ENCODE measurements around the gene SMO. TPM values are rescaled to one million over a fixed set of nuclear protein-coding genes. Genes with fewer than 3 reads are reported as not detected.

SMO gene
- total RNA-seq, 4 donors from 2014 or later = 13.8 to 34.5 (median 18.1) TPM

DNA sequence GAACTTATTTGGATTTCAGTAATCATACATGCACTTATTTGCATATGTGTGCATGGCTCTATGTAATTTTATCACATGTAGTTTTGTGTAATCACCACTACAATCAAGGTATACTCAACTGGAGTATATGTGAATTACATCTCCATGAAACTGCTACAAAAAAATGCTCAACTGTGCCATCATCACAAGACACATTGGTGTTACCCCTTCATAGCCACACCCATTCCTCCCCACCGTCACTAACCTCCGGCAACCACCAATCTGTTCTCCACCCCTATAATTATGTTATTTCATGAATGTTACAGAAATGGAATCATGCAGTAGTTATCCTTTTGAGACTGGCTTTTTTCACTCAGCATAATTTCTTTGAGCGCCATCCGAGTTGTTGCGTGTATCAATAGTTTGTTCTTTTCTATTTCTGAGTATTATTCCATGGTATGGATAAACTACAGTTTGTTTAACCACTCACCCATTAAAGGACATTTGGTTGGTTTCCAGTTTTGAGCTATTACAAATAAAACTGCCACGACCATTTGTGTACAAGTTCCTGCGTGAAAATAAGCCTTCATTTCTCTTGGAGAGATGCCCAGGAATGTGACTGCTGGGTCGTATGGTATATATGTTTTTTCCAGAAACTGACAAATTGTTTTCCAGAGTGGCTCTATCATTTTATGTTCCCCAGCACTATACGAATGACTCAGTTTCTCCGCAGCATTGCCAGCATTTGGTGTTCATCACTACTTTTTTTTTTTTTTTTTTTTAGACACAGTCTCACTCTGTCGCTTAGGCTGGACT lies 11.3 kb upstream of the SMO start:
- no peak for TF ChIP-seq EP300 (IDR thresholded peaks at IDR 0.05)
- TF ChIP-seq POLR2A (IDR thresholded peaks at IDR 0.05) = no peak
- TF ChIP-seq, protein P1, sequence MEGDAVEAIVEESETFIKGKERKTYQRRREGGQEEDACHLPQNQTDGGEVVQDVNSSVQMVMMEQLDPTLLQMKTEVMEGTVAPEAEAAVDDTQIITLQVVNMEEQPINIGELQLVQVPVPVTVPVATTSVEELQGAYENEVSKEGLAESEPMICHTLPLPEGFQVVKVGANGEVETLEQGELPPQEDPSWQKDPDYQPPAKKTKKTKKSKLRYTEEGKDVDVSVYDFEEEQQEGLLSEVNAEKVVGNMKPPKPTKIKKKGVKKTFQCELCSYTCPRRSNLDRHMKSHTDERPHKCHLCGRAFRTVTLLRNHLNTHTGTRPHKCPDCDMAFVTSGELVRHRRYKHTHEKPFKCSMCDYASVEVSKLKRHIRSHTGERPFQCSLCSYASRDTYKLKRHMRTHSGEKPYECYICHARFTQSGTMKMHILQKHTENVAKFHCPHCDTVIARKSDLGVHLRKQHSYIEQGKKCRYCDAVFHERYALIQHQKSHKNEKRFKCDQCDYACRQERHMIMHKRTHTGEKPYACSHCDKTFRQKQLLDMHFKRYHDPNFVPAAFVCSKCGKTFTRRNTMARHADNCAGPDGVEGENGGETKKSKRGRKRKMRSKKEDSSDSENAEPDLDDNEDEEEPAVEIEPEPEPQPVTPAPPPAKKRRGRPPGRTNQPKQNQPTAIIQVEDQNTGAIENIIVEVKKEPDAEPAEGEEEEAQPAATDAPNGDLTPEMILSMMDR (IDR thresholded peaks at IDR 0.05) = no peak
- no peak for TF ChIP-seq POLR2AphosphoS5 (IDR thresholded peaks at IDR 0.05)
- Histone ChIP-seq H3K4me3 (no peak overlapping the region), H3K27me3 (peaks cover 4% of the 10 kb centered on the region), H3K36me3 (no peaks in the 10 kb centered on the region), H3K9me3 (no peaks in the 10 kb centered on the region), H3K27ac (no peak overlapping the region), H3K4me1 (no peaks in the 10 kb centered on the region)
- no peak for DNase-seq (ENCODE audit: low spot score in 2 of 2)
- WGBS = 41% methylated on average over 11 of the region's 11 CpGs

DNA sequence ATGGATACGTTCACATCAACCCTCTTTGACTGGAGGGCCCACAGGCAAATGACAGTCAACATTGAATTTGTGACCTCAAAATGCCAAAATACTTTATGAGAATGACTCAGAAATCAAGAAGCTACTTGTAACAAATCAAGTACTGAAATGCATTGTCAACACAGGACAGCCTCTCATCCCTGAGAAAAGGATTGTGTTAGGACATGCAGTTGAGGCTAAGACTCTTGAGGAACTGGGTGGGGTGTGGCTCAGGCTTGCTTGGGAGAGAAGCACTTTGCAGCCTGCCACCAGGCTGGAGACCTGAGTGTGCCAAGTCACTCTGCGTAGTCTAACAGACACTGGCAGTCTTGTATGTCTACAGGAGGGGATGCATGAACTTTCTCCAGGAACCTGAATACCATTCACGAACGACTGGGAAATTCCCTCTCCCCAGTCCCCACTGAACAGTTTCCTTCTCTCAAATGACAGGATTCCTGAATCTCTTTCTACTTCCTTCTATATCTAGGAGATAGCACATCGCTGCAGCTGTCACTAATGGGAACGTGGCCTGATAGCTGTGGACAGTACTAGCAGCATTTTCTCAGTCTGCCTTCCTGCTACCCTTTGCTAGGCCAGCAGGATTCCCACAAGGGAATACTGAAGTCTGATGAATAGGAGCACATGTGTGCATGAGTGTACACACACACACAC lies 3.3 kb upstream of the SMO start:
- peaks cover 30% of the 10 kb centered on the region for H3K4me1 ChIP-seq
- no peaks in the 10 kb centered on the region for H3K9me3 ChIP-seq
- H3K4me3 ChIP-seq = no peak overlapping the region
- no peak for DNase-seq (ENCODE audit: low spot score in 2 of 2)
- no peaks in the 10 kb centered on the region for H3K36me3 ChIP-seq
- H3K27me3 ChIP-seq = no peaks in the 10 kb centered on the region
- TF ChIP-seq POLR2AphosphoS5 (IDR thresholded peaks at IDR 0.05) = peak in 1 of 3 donors; percentile 19
- no peak for TF ChIP-seq POLR2A (IDR thresholded peaks at IDR 0.05)
- no peak for TF ChIP-seq EP300 (IDR thresholded peaks at IDR 0.05)
- TF ChIP-seq, protein P1 (IDR thresholded peaks at IDR 0.05) = no peak
- H3K27ac ChIP-seq = no peak overlapping the region
- 44% methylated on average over 6 of the region's 6 CpGs for WGBS

DNA sequence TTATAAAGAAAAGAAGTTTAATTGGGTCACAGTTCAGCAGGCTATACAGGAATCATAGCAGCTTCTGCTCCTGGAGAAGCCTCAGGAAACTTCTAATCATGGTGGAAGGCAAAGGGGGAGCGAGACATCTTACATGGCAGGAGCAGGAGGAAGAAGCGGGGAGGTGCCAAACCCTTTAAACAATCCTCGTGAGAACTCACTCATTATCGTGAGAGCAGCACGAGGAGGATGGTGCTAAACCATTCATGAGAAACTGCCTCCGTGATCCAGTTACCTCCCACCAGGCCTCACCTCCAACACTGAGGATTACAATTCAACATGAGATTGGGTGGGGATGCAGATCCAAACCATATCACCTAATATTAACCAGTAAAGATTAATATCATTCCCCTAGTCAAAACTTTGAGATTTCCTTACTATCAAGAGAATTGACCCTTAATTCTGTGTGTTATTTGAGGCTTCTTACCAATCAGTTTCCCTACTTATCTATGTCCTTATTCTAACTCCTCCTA lies 1.6 kb upstream of the SMO start:
- no peak for TF ChIP-seq EP300 (IDR thresholded peaks at IDR 0.05)
- H3K27ac ChIP-seq = no peak overlapping the region
- no peaks in the 10 kb centered on the region for H3K27me3 ChIP-seq
- no peaks in the 10 kb centered on the region for H3K36me3 ChIP-seq
- 92% methylated on average over 6 of the region's 6 CpGs for WGBS
- H3K4me3 ChIP-seq = no peak overlapping the region
- peaks cover 40% of the 10 kb centered on the region for H3K4me1 ChIP-seq
- H3K9me3 ChIP-seq = no peaks in the 10 kb centered on the region
- no peak for DNase-seq (ENCODE audit: low spot score in 2 of 2)

DNA sequence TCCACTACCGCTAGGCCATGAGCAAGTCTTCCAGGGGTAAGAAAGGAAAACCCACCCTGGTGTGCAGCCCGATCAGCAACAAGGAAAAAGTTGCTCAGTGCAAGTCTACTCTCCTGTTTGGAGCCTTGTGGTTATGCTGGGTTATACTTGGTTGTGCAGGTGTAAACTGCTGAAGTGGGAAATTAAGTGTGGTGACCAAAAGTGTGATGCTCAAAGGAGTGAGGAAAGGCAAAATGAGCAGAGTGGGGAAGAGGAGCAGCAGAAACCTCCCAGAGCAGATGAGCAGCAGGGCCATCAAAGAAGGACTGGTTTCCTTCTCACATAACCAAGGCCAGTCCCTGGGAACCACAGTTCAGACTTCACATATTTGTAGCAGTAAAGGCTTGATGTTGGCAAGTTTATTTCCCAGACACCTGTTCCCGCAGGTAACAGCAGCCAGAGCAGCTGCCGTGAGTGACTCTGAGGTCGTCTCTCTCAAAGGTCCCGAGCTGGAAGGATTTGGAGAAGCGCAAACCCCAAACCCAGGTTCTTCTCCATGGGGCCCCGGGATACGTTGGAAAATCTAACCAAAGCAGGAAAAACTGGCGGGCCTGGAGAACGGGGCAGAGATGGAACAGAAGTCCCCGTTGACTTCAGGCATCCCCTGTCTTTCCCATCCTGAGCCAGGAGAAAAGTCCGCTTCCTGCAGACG lies 607 bp upstream of the SMO start:
- DNase-seq (ENCODE audit: low spot score in 2 of 2) = no peak
- Histone ChIP-seq H3K27ac (no peak overlapping the region), H3K36me3 (no peaks in the 10 kb centered on the region), H3K27me3 (no peaks in the 10 kb centered on the region), H3K4me3 (peak overlapping the region; percentile 88), H3K4me1 (peaks cover 40% of the 10 kb centered on the region), H3K9me3 (no peaks in the 10 kb centered on the region)
- TF ChIP-seq POLR2A (IDR thresholded peaks at IDR 0.05) (no peak), EP300 (IDR thresholded peaks at IDR 0.05) (no peak), POLR2AphosphoS5 (IDR thresholded peaks at IDR 0.05) (no peak)
- TF ChIP-seq, protein P1 (IDR thresholded peaks at IDR 0.05) = no peak
- 38% methylated on average over 6 of the region's 14 CpGs for WGBS

DNA sequence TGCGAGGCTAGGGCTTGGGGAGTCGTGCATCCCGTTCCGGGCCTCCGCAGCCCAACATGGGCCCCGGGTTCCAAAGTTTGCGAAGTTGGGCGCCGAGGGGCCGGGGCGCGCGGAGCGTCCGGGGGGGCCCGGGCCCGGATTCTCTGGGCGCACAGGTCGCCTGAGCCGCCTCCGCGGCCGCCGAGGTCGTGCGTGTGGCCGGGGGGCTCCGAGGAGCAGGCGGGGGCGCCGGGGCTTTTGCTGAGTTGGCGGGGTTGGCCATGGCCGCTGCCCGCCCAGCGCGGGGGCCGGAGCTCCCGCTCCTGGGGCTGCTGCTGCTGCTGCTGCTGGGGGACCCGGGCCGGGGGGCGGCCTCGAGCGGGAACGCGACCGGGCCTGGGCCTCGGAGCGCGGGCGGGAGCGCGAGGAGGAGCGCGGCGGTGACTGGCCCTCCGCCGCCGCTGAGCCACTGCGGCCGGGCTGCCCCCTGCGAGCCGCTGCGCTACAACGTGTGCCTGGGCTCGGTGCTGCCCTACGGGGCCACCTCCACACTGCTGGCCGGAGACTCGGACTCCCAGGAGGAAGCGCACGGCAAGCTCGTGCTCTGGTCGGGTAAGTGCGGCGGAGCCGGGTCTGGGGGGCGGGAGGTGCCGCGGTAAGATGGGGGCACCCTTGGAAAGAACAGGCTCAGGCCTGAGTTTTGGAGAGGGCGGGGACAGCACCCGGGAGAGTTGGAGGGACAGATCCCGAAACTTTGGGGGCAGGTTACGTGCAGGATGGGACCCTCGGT lies 643 bp downstream of the SMO start:
- TF ChIP-seq EP300 (IDR thresholded peaks at IDR 0.05) (no peak), POLR2AphosphoS5 (IDR thresholded peaks at IDR 0.05) (no peak), POLR2A (IDR thresholded peaks at IDR 0.05) (no peak)
- TF ChIP-seq, protein P1 (IDR thresholded peaks at IDR 0.05) = no peak
- DNase-seq (ENCODE audit: low spot score in 2 of 2) = no peak
- peak overlapping the region; percentile 88 for H3K4me3 ChIP-seq
- peaks cover 40% of the 10 kb centered on the region for H3K4me1 ChIP-seq
- WGBS = 1% methylated on average over 29 of the region's 83 CpGs
- no peaks in the 10 kb centered on the region for H3K9me3 ChIP-seq
- H3K36me3 ChIP-seq = no peaks in the 10 kb centered on the region
- H3K27ac ChIP-seq = peak overlapping the region; percentile 28
- H3K27me3 ChIP-seq = no peaks in the 10 kb centered on the region
